HCT116 (cell line): Measurements from ENCODE around the gene TLE6. TPM values are rescaled to one million over a fixed set of nuclear protein-coding genes. Genes with fewer than 3 reads are reported as not detected.

Source experiments
- ATAC-seq: fragments of 200-7000 bp; cut with Tn5 transposase; 2 replicates; pipeline ENCODE4 v1.9.1; 2020; ENCODE audit warnings: mild to moderate bottlenecking, moderate library complexity
- BruUV-seq: library from RNA; stranded (reverse); fragments of 400-500 nt; replicated peaks from 2 replicates; lab custom pipeline; 2021; lab: Mats Ljungman, UMichigan
- CTCF ChIA-PET: fragments of 300-600 bp; sonication (Branson Sonifier 250); formaldehyde crosslinking; loops from one replicate; lab custom pipeline; 2021; ENCODE audit warnings: antibody characterized with exemption; lab: Charles Lee
- POLR2A ChIA-PET: fragments of 300-600, 350-600 bp; sonication (Branson Sonifier 250); formaldehyde crosslinking; loops from one replicate; lab custom pipeline; 2021; ENCODE audit warnings: antibody characterized with exemption; lab: Charles Lee
- RAD21 ChIA-PET, 2 experiments: fragments of 300-600 bp; sonication (Branson Sonifier 250); formaldehyde crosslinking; loops; one replicate each; lab custom pipeline; 2023; ENCODE audit warnings: low total read pairs in 2 of 2; ENCODE audit not compliant: uncharacterized antibody in 2 of 2, unreplicated experiment in 2 of 2, low non-redundant PET in 1 of 2; lab: Charles Lee
- DNase-seq: peaks from one replicate; pipeline ENCODE4 v3.0.0-alpha.2; 2010; ENCODE audit warnings: low read depth, low spot score
- H2AFZ ChIP-seq: fragments of 200-600 bp; shearing (Covaris generic), sonication (generic); 2 replicates; pipeline ENCODE4 v1.6.1; 2017; ENCODE audit warnings: low read depth, mixed run types, mixed read lengths, antibody characterized with exemption, low read length; ENCODE audit not compliant: poor library complexity, severe bottlenecking
- H3K27ac ChIP-seq: 2 replicates; pipeline ENCODE4 v1.5.1; 2012; ENCODE audit warnings: low read depth, low read length
- H3K27me3 ChIP-seq: fragments of 200-600 bp; sonication (generic); 2 replicates; pipeline ENCODE4 v1.6.1; 2016; ENCODE audit warnings: mixed run types, low read length, mixed read lengths; ENCODE audit not compliant: insufficient read depth
- H3K36me3 ChIP-seq, 2 experiments: fragments of 200-500 bp in 1 of 2; fragments of 200-600 bp in 1 of 2; sonication (Bioruptor generic) in 1 of 2; sonication (generic) in 1 of 2; 2 replicates each; pipeline versions ENCODE4 v1.5.1 to v1.6.1; 2014 to 2016; ENCODE audit warnings: low read length in 2 of 2, inconsistent platforms in 1 of 2, mixed read lengths in 1 of 2, mixed run types in 1 of 2; ENCODE audit not compliant: insufficient read depth in 2 of 2, control insufficient read depth in 1 of 2
- H3K4me1 ChIP-seq, 2 experiments: fragments of 200-600 bp in 1 of 2; sonication (generic) in 1 of 2; 2 replicates each; pipeline versions ENCODE4 v1.5.1 to v1.6.1; 2012 to 2017; ENCODE audit warnings: low read length in 2 of 2, inconsistent platforms in 1 of 2, mild to moderate bottlenecking in 1 of 2, mixed read lengths in 1 of 2, mixed run types in 1 of 2, moderate library complexity in 1 of 2; ENCODE audit not compliant: insufficient read depth in 2 of 2, control insufficient read depth in 1 of 2
- H3K4me2 ChIP-seq: fragments of 200-600 bp; sonication (generic); 2 replicates; pipeline ENCODE4 v1.6.1; 2017; ENCODE audit warnings: mixed run types, low read length, mixed read lengths
- H3K4me3 ChIP-seq, 2 experiments: fragments of 200-600 bp in 1 of 2; sonication (generic) in 1 of 2; replicated peaks in 1 of 2; 2 replicates each; pipeline ENCODE4 v1.5.1; 2011 to 2016; ENCODE audit warnings: low read length in 2 of 2, control low read depth in 1 of 2, low read depth in 1 of 2, mild to moderate bottlenecking in 1 of 2, mixed read lengths in 1 of 2, mixed run types in 1 of 2
- H3K79me2 ChIP-seq: fragments of 200-600 bp; sonication (generic); 2 replicates; pipeline ENCODE4 v1.6.1; 2017; ENCODE audit warnings: mild to moderate bottlenecking, mixed run types, low read length, moderate library complexity, mixed read lengths; ENCODE audit not compliant: insufficient read depth
- H3K9ac ChIP-seq: fragments of 200-600 bp; sonication (generic); 2 replicates; pipeline ENCODE4 v1.6.1; 2016; ENCODE audit warnings: low read length, mixed read lengths
- H3K9me2 ChIP-seq: fragments of 200-600 bp; sonication (generic), shearing (Covaris generic); 2 replicates; pipeline ENCODE4 v1.6.1; 2017; ENCODE audit warnings: mixed run types, mild to moderate bottlenecking, moderate library complexity; ENCODE audit not compliant: insufficient read depth
- H3K9me3 ChIP-seq, 2 experiments: fragments of 200-500 bp in 1 of 2; fragments of 200-600 bp in 1 of 2; sonication (Bioruptor generic) in 1 of 2; sonication (generic) in 1 of 2; 2 replicates each; pipeline ENCODE4 v1.6.1; 2014 to 2017; ENCODE audit warnings: low read length in 2 of 2, mixed read lengths in 2 of 2, inconsistent platforms in 1 of 2, low read depth in 1 of 2, mild to moderate bottlenecking in 1 of 2, mixed run types in 1 of 2, moderate library complexity in 1 of 2; ENCODE audit not compliant: control insufficient read depth in 1 of 2, insufficient read depth in 1 of 2
- H4K20me1 ChIP-seq: fragments of 200-600 bp; sonication (generic), shearing (Covaris generic); 2 replicates; pipeline ENCODE4 v1.6.1; 2017; ENCODE audit warnings: mixed run types, mild to moderate bottlenecking, moderate library complexity; ENCODE audit not compliant: insufficient read depth
- CEBPB ChIP-seq: IDR thresholded peaks from 2 replicates; pipeline ENCODE4 v1.6.1; 2012; ENCODE audit warnings: low read depth
- CTCF ChIP-seq, 3 experiments: fragments of 200-600 bp in 1 of 3; sonication (generic) in 1 of 3; IDR thresholded peaks in 2 of 3; conservative IDR thresholded peaks in 1 of 3; 2 replicates each; pipeline ENCODE4 v1.5.1; 2012 to 2017; ENCODE audit warnings: low read depth in 2 of 3, low read length in 2 of 3, antibody characterized with exemption in 1 of 3, borderline replicate concordance in 1 of 3, control low read depth in 1 of 3, mild to moderate bottlenecking in 1 of 3, mixed read lengths in 1 of 3, mixed run types in 1 of 3, moderate library complexity in 1 of 3; ENCODE audit not compliant: insufficient read depth in 1 of 3
- EGR1 ChIP-seq: IDR thresholded peaks from 2 replicates; pipeline ENCODE4 v1.6.1; 2012; ENCODE audit warnings: low read depth
- ELF1 ChIP-seq: IDR thresholded peaks from 2 replicates; pipeline ENCODE4 v1.6.1; 2012; ENCODE audit warnings: low read depth, borderline replicate concordance
- EZH2 ChIP-seq: fragments of 200-600 bp; sonication (generic); IDR thresholded peaks from 2 replicates; pipeline ENCODE4 v1.6.1; 2017; ENCODE audit warnings: antibody characterized with exemption, mixed run types
- FOSL1 ChIP-seq: IDR thresholded peaks from 2 replicates; pipeline ENCODE4 v1.6.1; 2012; ENCODE audit warnings: low read depth
- JUND ChIP-seq: IDR thresholded peaks from 2 replicates; pipeline ENCODE4 v1.6.1; 2012
- MAX ChIP-seq: IDR thresholded peaks from 2 replicates; pipeline ENCODE4 v1.6.1; 2012
- POLR2AphosphoS5 ChIP-seq: IDR thresholded peaks from 2 replicates; pipeline ENCODE4 v1.6.1; 2011; ENCODE audit warnings: mild to moderate bottlenecking, low read depth, low read length, moderate library complexity
- RAD21 ChIP-seq: IDR thresholded peaks from 2 replicates; pipeline ENCODE4 v1.6.1; 2012; ENCODE audit warnings: low read depth, mild to moderate bottlenecking
- SP1 ChIP-seq: IDR thresholded peaks from 2 replicates; pipeline ENCODE4 v1.6.1; 2012; ENCODE audit warnings: low read depth
- TCF7L2 ChIP-seq: IDR thresholded peaks from 2 replicates; pipeline ENCODE4 v1.7.0; 2011; ENCODE audit warnings: borderline replicate concordance, inconsistent platforms; ENCODE audit not compliant: insufficient read depth, insufficient read length; ENCODE audit errors: extremely low read depth
- YY1 ChIP-seq: IDR thresholded peaks from 2 replicates; pipeline ENCODE4 v1.6.1; 2011; ENCODE audit warnings: low read length, low read depth, moderate library complexity, mild to moderate bottlenecking; ENCODE audit not compliant: insufficient replicate concordance; ENCODE audit errors: extremely low read depth
- ZBTB33 ChIP-seq: IDR thresholded peaks from 2 replicates; pipeline ENCODE4 v1.6.1; 2011; ENCODE audit warnings: mild to moderate bottlenecking, low read length, moderate library complexity; ENCODE audit not compliant: insufficient replicate concordance; ENCODE audit errors: extremely low read depth
- ZFX ChIP-seq: fragments of 450-650 bp; IDR thresholded peaks from 2 replicates; pipeline ENCODE4 v1.6.1; 2017
- ZNF274 ChIP-seq: fragments of 200-500 bp; sonication (Bioruptor generic); IDR thresholded peaks from 2 replicates; pipeline ENCODE4 v1.6.1; 2014; ENCODE audit warnings: mild to moderate bottlenecking, low read depth, low read length, inconsistent platforms
- intact Hi-C: fragments of 100-400 bp; cut with micrococcal nuclease; formaldehyde crosslinking; loops from 2 replicates; pipeline ENCODE4 v1.10.0; 2022
- total RNA-seq: library from RNA; stranded (reverse); gene quantifications from one replicate; pipeline ENCODE4 v1.2.1, GENCODE V29; 2021; ENCODE audit not compliant: unreplicated experiment
- TF ChIP-seq, protein P1 (sequence below): IDR thresholded peaks from 2 replicates; pipeline ENCODE4 v1.6.1; 2012; ENCODE audit warnings: low read depth
- TF ChIP-seq, protein P2 (sequence below): IDR thresholded peaks from 2 replicates; pipeline ENCODE4 v1.6.1; 2012

Gene TLE6
- total RNA-seq, 1 experiment from 2014 or later: 10.9 TPM

- H3K9me3 ChIP-seq: no peaks in the 10 kb centered on the region
- H3K9me2 ChIP-seq: no peaks in the 10 kb centered on the region
- DNase-seq: no peak
- no peaks in the 10 kb centered on the region; a peak in 1 of 4 replicates for H3K4me1 ChIP-seq
- H4K20me1 ChIP-seq: no peaks in the 10 kb centered on the region
- H3K4me2 ChIP-seq: no peak overlapping the region
- ChIA-PET RAD21 (interaction anchor here in 1 of 2 experiments (0.6 to 0.7 kb wide), 2 partner anchors 8 to 166 kb away, joined by 5 to 7 read pairs; no protein-coding TSS in a partner anchor), CTCF (interaction anchor here (0.8 to 1.4 kb wide), 2 partner anchors 14 to 139 kb away, joined by 4 read pairs; no protein-coding TSS in a partner anchor), POLR2A (interaction anchor here (1.2 kb wide), 1 partner anchor 12 kb away, joined by 5 read pairs; the partner anchor contains the start of gene TLE6)
- H3K27me3 ChIP-seq: no peaks in the 10 kb centered on the region
- H3K36me3 ChIP-seq: no peaks in the 10 kb centered on the region
- intact Hi-C loops: no loop called here
- ATAC-seq: no peak
- no peak overlapping the region for H3K27ac ChIP-seq
- no peak overlapping the region for H2AFZ ChIP-seq
- H3K4me3 ChIP-seq: no peak overlapping the region
- H3K79me2 ChIP-seq: no peaks in the 10 kb centered on the region
- BruUV-seq: no TSS peak
- H3K9ac ChIP-seq: no peak overlapping the region
- TF ChIP-seq ZNF274 (no peak), YY1 (no peak), EGR1 (no peak), CEBPB (no peak), ZFX (no peak), SP1 (no peak), ZBTB33 (no peak), MAX (no peak), EZH2 (no peak), TCF7L2 (no peak), JUND (no peak), RAD21 (no peak), CTCF (IDR thresholded peaks at IDR 0.05 in 2 of 3, conservative IDR thresholded peaks at IDR 0.05 in 1 of 3; ENCODE audit: borderline replicate concordance in 1 of 3, insufficient read depth in 1 of 3, low read depth in 2 of 3, low read length in 2 of 3) (no peak), FOSL1 (no peak), ELF1 (no peak), POLR2AphosphoS5 (no peak)
- TF ChIP-seq, protein P1, sequence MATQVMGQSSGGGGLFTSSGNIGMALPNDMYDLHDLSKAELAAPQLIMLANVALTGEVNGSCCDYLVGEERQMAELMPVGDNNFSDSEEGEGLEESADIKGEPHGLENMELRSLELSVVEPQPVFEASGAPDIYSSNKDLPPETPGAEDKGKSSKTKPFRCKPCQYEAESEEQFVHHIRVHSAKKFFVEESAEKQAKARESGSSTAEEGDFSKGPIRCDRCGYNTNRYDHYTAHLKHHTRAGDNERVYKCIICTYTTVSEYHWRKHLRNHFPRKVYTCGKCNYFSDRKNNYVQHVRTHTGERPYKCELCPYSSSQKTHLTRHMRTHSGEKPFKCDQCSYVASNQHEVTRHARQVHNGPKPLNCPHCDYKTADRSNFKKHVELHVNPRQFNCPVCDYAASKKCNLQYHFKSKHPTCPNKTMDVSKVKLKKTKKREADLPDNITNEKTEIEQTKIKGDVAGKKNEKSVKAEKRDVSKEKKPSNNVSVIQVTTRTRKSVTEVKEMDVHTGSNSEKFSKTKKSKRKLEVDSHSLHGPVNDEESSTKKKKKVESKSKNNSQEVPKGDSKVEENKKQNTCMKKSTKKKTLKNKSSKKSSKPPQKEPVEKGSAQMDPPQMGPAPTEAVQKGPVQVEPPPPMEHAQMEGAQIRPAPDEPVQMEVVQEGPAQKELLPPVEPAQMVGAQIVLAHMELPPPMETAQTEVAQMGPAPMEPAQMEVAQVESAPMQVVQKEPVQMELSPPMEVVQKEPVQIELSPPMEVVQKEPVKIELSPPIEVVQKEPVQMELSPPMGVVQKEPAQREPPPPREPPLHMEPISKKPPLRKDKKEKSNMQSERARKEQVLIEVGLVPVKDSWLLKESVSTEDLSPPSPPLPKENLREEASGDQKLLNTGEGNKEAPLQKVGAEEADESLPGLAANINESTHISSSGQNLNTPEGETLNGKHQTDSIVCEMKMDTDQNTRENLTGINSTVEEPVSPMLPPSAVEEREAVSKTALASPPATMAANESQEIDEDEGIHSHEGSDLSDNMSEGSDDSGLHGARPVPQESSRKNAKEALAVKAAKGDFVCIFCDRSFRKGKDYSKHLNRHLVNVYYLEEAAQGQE: no peak
- TF ChIP-seq, protein P2, sequence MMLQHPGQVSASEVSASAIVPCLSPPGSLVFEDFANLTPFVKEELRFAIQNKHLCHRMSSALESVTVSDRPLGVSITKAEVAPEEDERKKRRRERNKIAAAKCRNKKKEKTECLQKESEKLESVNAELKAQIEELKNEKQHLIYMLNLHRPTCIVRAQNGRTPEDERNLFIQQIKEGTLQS: no peak
Observed at GRCh38 chr19:2964874-2965273, 12.5 kb upstream of the TLE6 start.
